Measurements from ENCODE around the gene PPP1R12B. TPM values are rescaled to one million over a fixed set of nuclear protein-coding genes. Genes with fewer than 3 reads are reported as not detected.

PPP1R12B gene
- total RNA-seq, 1 donor, result 21.6 TPM

DNA sequence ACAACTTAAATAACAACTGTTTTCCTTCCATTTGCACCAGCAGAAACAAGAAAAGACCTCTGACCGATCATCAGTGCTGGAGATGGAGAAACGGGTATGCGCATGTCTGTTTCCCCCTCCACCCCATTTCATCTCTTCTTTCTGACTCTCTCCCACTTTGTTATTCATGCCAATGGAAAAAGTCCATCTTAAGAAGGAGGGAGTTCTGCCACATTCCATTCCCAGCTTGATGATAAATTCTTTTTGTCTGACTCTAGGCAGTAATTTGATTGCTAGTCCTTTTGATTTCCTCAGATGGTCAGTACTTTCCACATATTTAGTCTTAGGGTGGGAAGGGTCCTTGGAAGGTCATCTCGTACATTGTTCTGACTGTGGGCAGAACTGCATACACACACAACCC, 219.2 kb downstream of the PPP1R12B start:
- TF ChIP-seq, protein P1, sequence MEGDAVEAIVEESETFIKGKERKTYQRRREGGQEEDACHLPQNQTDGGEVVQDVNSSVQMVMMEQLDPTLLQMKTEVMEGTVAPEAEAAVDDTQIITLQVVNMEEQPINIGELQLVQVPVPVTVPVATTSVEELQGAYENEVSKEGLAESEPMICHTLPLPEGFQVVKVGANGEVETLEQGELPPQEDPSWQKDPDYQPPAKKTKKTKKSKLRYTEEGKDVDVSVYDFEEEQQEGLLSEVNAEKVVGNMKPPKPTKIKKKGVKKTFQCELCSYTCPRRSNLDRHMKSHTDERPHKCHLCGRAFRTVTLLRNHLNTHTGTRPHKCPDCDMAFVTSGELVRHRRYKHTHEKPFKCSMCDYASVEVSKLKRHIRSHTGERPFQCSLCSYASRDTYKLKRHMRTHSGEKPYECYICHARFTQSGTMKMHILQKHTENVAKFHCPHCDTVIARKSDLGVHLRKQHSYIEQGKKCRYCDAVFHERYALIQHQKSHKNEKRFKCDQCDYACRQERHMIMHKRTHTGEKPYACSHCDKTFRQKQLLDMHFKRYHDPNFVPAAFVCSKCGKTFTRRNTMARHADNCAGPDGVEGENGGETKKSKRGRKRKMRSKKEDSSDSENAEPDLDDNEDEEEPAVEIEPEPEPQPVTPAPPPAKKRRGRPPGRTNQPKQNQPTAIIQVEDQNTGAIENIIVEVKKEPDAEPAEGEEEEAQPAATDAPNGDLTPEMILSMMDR (IDR thresholded peaks at IDR 0.05; ENCODE audit: insufficient read depth, low read depth, low read length), result no peak
- H3K4me3 ChIP-seq (ENCODE audit: low read depth, low read length), result no peak overlapping the region
- DNase-seq (ENCODE audit: low read depth), result no peak

DNA sequence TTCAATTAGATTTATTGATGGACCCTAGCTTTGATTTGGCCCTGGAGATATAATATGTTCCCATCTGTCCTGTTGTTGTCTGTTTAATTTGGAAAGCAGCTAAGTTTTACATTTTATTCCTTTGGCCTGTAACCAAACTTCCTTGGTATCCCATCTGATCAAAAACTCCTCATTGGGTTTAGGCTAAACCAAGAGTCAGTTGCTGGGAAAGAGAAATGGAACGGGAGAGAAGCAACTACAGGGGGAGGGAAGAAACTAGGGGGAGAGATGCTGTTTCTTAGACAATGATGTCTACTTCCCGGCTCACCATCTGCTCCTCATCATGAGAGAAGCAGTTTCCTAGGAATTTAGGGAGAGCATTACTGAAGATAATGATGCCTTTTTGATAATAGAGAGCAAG, 219.9 kb downstream of the PPP1R12B start:
- TF ChIP-seq, protein P1 (IDR thresholded peaks at IDR 0.05; ENCODE audit: insufficient read depth, low read depth, low read length), result no peak
- H3K4me3 ChIP-seq (ENCODE audit: low read depth, low read length), result no peak overlapping the region
- DNase-seq (ENCODE audit: low read depth), result no peak

DNA sequence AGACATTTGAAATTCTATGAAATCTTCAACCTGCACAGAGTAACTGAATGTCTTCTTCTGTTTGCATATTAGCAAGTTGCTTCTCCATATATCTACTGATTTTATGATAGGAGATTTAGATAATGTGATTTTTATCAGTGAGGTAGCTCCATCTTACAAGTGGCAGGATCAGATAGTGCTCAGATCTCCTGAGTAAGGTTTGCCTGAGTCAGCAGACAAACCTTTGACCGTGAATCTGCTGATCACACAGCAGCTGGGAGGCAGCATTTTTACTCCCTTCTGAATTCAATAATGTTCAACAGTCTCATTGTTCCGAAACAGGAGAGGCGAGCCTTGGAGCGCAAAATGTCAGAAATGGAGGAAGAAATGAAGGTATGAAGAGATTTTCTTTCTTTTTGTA, 220.3 kb downstream of the PPP1R12B start:
- H3K4me3 ChIP-seq (ENCODE audit: low read depth, low read length), result no peak overlapping the region
- TF ChIP-seq, protein P1 (IDR thresholded peaks at IDR 0.05; ENCODE audit: insufficient read depth, low read depth, low read length), result no peak
- no peak for DNase-seq (ENCODE audit: low read depth)

DNA sequence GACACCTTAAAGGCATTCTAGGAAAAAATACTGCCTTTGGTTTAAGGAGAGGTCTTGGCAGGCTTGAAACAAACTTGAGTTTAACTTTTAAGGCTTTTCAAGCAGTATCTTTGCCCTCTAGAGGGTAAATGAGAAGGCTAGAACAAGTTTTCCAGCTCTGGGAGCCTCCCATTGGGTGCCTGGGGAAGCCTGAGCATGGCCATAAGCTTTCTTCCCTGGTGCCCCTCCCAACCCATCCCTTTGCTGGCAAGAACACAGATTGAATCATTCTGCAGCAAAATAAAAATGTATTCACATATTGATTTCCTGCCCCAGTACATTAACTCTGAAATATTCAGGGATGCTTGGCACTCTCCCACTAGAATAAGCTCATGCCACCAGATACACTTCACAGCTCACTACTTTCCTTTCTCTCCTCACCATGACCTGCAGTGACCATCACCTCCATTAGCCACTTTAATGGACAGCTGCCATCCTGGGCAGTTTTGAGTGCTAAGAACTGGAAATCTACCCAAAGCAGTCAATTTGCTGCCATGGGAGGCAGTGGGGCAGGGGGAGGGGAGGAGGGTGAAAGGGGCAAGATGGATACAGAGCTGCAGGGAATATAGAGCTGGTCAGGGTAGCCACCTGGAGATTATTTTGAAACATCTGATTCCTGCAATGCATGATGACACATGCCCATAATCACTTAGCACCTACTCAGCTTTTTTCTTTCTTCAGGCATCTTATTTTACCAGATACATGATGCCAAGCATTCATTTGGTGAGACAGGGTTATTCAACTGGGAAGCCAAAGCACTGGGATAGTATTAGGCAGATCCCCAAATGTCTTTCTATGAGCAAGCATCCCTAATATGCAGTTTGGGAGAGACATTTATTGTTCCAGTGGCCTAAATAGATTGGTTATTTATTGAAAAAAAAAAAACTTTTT, 221.2 kb downstream of the PPP1R12B start:
- no peak overlapping the region for H3K4me3 ChIP-seq (ENCODE audit: low read depth, low read length)
- TF ChIP-seq, protein P1 (IDR thresholded peaks at IDR 0.05; ENCODE audit: insufficient read depth, low read depth, low read length), result no peak
- DNase-seq (ENCODE audit: low read depth), result no peak

DNA sequence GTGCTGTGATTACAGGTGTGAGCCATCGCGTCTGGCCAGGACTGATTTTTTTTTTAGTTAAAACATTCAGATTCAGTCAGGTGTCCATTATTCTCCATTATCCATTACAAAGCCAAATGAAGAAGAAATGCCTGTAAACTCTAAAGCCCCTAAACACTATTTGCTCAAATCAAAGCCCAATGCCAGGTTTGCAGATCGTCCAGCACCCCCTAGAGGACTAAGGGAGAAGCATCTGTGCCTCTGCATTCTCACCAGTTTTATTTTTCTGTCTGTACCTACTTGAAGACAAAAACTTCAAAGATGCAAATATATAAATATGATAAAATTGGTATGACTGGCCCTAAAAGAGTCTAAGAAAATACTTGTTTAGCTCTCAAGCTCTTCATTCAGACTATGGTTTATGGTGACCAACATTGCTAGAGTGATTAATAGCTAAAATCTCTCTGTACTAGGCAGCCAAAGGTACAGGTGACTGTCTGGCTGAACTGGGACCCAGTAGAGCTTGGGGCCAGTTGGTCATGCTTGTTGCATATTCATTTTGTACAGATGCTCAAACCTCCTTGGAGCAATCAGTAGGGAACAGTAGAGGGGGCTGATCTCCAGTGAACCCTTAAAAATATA, 223.3 kb downstream of the PPP1R12B start:
- H3K4me3 ChIP-seq (ENCODE audit: low read depth, low read length), result no peak overlapping the region
- TF ChIP-seq, protein P1 (IDR thresholded peaks at IDR 0.05; ENCODE audit: insufficient read depth, low read depth, low read length), result peak; percentile 94
- DNase-seq (ENCODE audit: low read depth), result peak; percentile 57

DNA sequence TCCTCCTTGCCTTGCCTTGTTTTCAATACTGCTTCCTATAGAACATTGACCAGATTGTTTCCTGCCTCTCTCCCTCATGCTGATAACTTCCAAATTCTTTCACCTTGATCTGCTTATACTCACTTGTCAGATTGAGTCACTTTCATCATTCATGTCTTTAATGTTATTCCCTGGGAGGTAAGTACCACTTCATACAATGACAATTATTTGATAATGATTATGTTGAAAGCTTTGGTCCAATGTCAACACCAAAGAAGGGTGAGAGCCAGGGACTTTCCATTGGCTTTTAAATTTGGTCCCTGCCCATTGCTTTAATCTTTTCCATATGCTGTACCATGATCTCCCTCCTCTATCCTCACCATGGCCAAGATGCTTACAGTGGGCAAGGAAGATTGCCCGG, 224.4 kb downstream of the PPP1R12B start:
- TF ChIP-seq, protein P1 (IDR thresholded peaks at IDR 0.05; ENCODE audit: insufficient read depth, low read depth, low read length), result no peak
- no peak for DNase-seq (ENCODE audit: low read depth)

More for the DNA sequence above, 224.4 kb downstream of the PPP1R12B start:
- no peak overlapping the region for H3K4me3 ChIP-seq (ENCODE audit: low read depth, low read length)

Data from fibroblast of villous mesenchyme (primary cell).